RWPE1 (cell line): ENCODE results near the gene CD46.

Source experiments
- CTCF ChIA-PET: fragments of 350-600 bp; sonication (Branson Sonifier 250); formaldehyde crosslinking; extraction: SDS; loops from one replicate; lab custom pipeline; 2021; lab: Yijun Ruan, JAX
- POLR2A ChIA-PET: fragments of 400-600 bp; formaldehyde crosslinking; extraction: SDS; loops from one replicate; lab custom pipeline; 2020; ENCODE audit warnings: antibody characterized with exemption; ENCODE audit not compliant: low non-redundant PET; lab: Yijun Ruan, JAX
- DNase-seq: peaks from one replicate; pipeline ENCODE4 v3.0.0; 2012; ENCODE audit warnings: low spot score
- H3K27ac ChIP-seq: fragments of 450-650 bp; 2 replicates; pipeline ENCODE4 v1.5.1; 2017
- TF ChIP-seq, protein P1 (sequence below): fragments of 450-650 bp; conservative IDR thresholded peaks from 2 replicates; pipeline ENCODE4 v1.5.1; 2017; ENCODE audit warnings: low read depth, mild to moderate bottlenecking

The CD46 gene

DNA sequence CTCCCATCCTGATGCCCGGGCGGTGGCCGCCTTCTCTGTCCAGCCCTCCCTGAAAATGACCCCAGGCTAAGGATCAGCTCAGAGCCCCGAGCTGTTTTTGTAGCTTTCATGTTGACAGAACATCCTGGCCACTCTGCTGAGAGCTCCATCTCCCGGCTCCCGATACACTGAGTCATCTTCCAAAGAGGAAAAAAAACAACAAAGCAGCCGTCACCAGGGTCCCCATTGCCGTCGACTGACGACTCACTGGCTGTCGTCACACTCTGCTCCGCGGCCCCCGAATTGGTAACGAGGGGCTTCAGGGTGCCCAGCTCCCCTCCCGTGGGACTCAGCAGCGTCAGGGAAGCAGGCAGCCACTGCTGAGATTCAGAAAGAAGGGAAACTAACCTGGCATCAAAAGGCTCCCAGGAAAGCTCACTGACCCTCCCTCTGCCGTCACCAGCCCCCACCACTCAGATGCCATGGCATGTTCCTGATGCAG is 67.2 kb downstream of the CD46 start:
- TF ChIP-seq, protein P1, sequence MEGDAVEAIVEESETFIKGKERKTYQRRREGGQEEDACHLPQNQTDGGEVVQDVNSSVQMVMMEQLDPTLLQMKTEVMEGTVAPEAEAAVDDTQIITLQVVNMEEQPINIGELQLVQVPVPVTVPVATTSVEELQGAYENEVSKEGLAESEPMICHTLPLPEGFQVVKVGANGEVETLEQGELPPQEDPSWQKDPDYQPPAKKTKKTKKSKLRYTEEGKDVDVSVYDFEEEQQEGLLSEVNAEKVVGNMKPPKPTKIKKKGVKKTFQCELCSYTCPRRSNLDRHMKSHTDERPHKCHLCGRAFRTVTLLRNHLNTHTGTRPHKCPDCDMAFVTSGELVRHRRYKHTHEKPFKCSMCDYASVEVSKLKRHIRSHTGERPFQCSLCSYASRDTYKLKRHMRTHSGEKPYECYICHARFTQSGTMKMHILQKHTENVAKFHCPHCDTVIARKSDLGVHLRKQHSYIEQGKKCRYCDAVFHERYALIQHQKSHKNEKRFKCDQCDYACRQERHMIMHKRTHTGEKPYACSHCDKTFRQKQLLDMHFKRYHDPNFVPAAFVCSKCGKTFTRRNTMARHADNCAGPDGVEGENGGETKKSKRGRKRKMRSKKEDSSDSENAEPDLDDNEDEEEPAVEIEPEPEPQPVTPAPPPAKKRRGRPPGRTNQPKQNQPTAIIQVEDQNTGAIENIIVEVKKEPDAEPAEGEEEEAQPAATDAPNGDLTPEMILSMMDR = no peak
- CTCF ChIA-PET = interaction anchor here (0.8 to 1.4 kb wide), 3 partner anchors 10 to 198 kb away, joined by 3 to 4 read pairs (median 3); no protein-coding TSS in a partner anchor
- H3K27ac ChIP-seq = 0 out of 2 replicates have a peak overlapping the region, but pooled peaks have one; percentile 0
- POLR2A ChIA-PET = no interaction called here
- no peak for DNase-seq

- CTCF ChIA-PET = interaction anchor here (0.6 kb wide), 2 partner anchors 122 to 130 kb away, joined by 3 read pairs; no protein-coding TSS in a partner anchor
- TF ChIP-seq, protein P1 = no peak
- no peak for DNase-seq
- H3K27ac ChIP-seq = no peak overlapping the region; the same call in 1 of the 2 replicates
- POLR2A ChIA-PET = no interaction called here
Observed at GRCh38 chr1:207820568-207821463, 69.0 kb downstream of the CD46 start.

DNA sequence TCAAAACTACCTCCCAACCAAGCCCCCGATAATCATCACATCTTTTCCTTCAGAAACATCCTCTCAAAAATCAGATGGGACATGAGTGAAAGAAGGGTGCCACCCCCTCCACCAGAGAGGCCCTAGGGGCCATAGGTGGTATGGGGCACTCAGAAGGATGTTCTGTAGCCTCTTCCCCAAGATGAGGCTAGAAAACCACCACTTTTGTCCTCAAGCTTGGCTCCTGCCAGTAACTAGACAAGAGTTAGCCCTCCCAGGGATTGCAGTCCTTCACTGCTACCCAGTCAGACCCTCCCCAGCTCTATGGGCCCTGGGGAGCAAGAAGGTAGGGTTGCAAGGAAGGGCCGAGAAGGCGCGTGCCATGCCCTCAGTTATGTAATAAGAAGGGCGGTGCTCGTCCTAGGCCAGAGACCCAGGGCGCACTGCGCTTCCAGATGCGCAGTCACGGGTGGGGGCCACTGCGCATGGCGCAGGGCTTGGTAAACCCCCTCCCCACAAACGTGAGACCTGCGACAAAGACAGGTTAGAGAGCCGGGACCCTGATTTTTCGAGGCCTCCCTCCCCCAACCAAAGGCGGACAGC is 69.7 kb downstream of the CD46 start:
- TF ChIP-seq, protein P1 = no peak
- CTCF ChIA-PET = interaction anchor here (0.6 kb wide), 1 partner anchor 130 kb away, joined by 3 read pairs; no protein-coding TSS in a partner anchor
- POLR2A ChIA-PET = interaction anchor here (0.6 kb wide), 1 partner anchor 22 kb away, joined by 3 read pairs; no protein-coding TSS in a partner anchor
- DNase-seq = no peak
- H3K27ac ChIP-seq = no peak overlapping the region

DNA sequence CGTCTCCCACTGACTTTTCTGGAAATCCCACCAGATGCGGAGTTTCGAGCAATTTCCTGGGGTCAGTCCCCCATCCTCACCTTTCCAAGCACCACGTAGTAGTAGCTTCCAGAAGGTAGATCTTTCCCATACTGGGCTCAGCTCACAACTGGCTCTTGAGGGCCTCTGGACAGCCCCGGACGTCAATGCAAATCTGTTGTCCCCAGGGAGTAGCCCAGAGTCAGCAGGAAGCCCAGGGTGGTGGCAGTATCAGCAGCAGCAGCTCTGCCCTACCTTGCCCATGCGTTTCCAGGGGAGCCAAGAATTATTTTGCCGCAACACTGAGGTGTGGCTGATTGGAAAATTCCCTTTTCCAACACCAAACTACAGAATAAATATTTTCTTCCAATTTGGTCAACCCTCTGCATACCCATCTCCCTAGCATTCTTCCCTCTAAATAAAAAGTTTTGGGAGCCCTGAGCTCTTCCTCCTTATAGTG is 70.3 kb downstream of the CD46 start:
- POLR2A ChIA-PET = interaction anchor here (0.6 kb wide), 1 partner anchor 23 kb away, joined by 3 read pairs; no protein-coding TSS in a partner anchor
- DNase-seq = no peak
- TF ChIP-seq, protein P1 = no peak
- no peak overlapping the region for H3K27ac ChIP-seq
- CTCF ChIA-PET = no interaction called here

GRCh38 chr1:207822602-207823451 is 71.0 kb downstream of the CD46 start:
- TF ChIP-seq, protein P1 = no peak
- peak; percentile 48 for DNase-seq
- ChIA-PET POLR2A (no interaction called here), CTCF (interaction anchor here (1.6 to 1.8 kb wide), 2 partner anchors 25 to 46 kb away, joined by 8 to 9 read pairs; no protein-coding TSS in a partner anchor)
- H3K27ac ChIP-seq = peak overlapping the region; percentile 91
